Activated CD4-positive, alpha-beta T cell treated with anti-CD3 and anti-CD28 coated beads, Interleukin-2, Interleukin-6, amounts not matched to agents 100 ng/mL and 50 ng/mL, durations not matched to agents 16 hours and 8 hours (primary cell): ENCODE measurements around the gene APLNR.
"Not testable (repeated sequence)": the region's sequence is repeated elsewhere in the genome, so short reads cannot be mapped to it uniquely, and the experiment has no call there.

Experiments used
- DNase-seq: peaks from one replicate; pipeline ENCODE4 v3.0.0-alpha.2; 2020

The APLNR gene

DNA sequence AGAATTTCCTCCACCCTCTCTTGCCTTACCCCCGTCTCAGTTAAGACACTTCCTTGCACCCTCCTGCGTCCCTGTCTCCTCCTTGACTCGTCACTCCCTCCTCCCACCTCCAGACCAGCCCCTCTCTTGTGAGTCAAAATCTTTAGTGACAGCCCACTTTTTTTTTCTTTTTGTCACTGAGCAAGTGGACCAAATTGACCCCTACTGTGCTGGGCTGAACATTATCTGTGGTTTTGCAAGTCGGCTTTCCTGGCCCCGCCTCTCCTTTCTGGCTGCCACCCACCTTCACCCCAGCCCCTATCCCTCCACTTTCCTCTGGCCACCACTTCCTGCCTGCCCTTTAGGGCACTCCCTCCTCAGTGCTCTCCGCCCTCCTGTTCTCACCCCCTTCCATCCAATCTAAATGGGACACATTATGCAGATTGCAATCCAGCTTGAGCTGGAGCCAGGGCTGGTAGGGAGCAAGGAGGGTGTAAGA, at the start of gene APLNR:
Gene APLNR, minus strand, starts transcription at position 47 of the 478 bp plus-strand sequence. CDS start 246 bp downstream, outside the sequence.
- no peak for DNase-seq

DNA sequence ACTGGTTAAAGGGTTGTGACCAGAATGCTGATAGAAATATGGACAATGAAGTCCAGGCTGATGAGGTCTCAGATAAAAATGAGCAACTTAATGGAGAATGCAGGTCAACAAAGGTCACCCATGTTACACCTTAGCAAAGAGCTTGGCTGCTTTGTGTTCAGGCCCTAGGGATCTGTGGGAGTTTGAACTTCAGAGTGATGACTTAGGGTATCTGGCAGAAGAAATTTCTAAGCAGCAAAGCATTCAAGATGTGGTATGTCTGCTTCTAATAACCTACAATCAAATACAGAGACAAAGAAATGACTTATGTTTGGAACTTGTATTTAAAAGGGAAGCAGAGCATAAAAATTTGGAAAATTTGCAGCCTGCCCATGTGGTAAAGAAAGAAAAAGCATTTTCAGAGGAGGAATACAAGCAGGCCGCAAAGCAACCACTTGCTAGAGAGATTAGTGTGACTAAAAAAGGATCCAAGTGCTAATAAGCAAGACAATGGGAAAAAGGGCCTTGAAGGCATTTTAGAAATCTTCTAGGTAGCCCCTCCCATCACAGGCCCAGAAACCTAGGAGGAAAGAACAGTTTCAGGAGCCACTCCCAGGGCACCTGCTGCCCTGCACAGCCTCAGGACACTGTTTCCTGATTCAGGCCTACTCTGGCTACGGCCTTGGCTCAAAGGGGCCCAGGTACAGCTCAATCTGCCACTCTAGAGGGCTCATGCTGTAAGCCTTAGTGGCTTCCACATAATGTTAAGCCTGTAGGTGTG, 46.4 kb upstream of the APLNR start:
- no peak for DNase-seq

DNA sequence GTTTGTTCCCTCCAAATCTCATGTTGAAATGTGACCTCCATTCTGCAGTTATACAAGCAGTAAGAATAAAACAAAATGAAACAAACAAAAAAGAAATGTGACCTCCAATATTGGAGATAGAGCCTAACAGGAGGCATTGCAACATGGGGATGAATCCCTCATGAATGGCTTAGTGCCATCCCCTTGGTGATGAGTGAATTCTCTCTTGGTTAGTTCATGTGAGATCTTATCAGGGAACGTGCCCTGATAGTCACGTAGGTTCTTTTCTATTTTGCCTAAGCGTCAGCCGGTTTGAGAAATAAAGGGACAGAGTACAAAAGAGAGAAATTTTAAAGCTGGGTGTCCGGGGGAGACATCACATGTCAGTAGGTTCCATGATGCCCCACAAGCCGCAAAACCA, 44.5 kb upstream of the APLNR start:
- not testable (repeated sequence) for DNase-seq

DNA sequence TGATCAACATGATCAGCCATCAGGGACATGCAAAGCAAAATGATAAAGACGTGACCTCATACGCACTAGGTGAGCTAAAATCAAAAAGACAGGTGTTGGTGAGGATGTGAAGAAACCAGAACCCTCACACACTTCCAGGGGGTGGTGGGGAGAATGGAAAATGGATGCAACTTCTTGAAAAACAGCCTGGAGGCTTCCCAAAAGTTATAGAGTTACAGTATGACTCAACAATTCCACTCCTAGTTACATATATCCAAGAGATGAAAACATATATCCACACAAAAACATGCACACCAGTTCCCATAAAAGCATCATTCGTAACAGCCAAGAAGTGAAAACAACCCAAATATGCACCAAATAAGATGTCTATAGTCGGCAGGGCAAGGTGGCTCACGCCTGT, 42.1 kb upstream of the APLNR start:
- DNase-seq = no peak

DNA sequence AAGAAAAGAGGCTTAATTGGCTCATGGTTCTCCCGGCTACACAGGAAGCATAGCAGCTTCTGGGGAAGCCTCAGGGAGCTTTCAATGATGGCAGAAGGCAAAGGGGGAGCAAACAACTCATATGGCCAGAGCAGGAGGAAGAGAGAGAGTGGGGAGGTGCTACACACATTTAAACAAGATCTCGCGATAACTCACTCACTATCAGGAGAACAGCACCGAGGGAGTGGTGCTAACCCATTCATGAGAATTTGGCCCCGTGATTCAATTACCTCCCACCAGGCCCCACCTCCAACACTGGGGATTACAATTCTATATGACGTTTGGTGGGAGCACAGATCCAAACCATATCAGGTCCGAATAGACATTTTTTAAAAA, 41.7 kb upstream of the APLNR start:
- no peak for DNase-seq

DNA sequence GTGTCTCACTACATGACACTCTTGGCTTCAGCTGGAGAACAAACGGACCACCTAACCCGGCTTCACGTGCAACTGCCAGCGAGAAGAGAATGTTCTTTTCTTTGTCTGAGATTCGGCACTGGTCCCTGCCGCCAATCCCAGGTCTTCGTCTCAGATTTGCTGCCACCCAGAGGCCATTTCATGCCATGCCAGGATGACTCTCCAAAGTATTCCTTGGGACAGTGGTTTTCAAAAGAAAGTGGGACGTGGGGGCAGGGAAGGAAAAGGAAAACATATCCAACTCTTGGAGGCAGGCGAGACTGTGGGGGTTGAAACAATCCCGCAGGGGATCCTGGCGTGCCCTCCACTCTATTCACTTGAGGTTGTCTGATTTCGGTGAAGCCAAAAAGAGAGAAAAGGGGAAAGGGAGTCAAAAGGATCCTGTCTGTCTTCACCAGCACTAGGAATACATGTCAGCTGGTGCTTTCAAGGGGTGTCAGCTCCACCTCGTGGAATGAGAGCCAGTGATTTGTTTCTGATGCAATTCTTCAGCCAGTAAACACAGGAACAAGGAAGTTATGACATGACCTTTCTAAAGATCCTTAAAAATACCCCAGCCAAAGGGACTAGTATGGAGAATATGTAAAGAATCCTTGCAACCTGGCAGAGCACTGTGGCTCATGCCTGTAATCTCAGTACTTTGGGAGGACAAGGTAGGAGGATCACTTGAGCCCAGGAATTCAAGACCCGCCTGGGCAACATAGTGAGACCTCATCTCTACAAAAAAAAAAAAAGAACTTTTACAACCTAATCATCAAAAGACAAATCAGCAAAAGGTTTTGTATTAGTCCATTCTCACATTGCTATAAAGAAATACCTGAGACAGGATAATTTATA, 41.0 kb upstream of the APLNR start:
- peak; percentile 53 for DNase-seq

DNA sequence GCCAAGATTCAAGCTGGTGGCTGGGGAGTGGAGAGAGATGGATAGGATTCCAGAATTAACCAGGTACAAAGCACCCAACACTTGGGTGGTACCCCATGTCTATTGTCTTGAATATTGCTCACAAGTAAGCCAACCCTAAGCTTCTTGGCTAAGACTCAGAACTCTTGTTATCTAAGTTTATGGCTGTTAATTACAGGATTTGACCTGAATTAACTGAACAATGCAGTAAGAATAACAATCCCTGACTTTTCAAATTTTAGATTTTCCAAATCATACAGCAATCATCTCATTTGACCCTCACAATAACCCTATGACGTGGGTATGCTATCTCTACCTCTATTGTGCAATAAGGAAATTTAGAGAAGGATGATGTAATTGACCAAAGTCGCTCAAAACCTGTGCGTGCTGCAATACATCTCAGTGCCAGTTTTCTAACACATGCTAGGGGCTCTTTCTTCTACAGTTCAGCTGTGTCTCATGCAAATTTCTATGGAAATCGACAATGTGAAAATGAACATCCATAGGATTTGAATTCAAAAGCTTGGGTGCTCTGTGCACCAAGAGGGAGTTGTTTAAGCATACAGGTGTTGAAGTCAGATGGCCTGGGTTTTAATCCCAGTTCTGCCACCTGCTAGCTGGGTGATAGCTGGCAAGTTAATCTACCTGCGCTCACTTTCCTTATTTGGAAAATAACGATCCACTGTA, 40.1 kb upstream of the APLNR start:
- no peak for DNase-seq

DNA sequence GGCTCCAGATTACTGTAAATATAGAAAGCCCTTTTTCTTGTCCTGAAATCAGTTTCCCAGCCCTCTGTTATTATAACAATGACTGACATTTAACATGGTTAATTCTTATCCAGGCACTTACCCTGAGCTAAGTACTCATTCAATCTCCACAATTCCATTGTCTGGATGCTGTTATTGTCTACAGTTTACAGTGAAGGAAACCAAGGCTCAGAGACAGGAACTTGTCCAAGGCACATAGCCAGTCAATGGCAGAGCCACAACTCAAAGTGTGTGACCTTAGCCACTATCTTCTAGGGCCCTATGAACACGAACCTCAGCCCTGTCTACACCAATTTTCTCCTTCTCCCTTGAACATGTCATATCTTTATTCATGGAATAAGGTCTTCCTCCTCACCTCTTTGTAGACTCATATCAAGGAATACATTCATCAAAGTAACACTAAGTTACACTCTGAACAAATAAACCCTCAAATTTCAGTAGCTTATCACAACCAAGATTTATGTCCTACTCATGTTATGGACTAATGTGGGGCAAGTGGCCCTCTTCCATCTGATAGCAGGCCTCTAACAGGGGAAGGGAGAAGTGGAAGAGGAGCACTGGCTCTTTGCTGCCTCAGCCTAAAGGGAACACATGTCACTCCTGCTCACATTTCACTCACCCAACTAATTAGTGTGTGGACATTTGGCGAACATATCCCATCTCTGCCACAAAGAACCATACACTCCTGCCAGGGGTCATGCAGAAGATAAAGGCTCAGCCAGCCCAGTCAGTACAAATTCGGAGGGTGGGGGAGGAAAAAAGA, 39.3 kb upstream of the APLNR start:
- no peak for DNase-seq

DNA sequence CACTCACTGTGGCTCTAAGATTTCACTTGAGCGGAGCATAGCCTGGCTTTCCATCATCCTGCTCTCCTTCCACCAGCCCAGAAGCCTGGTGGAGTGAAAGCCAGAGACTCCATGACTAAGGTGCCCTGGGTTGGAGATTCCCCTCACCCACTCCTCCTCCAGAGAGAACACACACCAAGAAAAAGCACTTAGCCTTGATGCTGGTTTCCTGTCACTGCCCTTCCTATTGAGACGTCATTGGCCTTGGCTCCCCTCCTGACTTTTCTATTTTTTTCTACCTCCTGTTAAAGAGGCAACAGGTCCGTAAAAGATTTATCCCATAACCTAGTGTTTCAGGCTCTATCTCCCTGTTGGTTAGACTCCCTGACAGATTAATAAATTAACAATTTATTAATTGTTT, 38.5 kb upstream of the APLNR start:
- no peak for DNase-seq

DNA sequence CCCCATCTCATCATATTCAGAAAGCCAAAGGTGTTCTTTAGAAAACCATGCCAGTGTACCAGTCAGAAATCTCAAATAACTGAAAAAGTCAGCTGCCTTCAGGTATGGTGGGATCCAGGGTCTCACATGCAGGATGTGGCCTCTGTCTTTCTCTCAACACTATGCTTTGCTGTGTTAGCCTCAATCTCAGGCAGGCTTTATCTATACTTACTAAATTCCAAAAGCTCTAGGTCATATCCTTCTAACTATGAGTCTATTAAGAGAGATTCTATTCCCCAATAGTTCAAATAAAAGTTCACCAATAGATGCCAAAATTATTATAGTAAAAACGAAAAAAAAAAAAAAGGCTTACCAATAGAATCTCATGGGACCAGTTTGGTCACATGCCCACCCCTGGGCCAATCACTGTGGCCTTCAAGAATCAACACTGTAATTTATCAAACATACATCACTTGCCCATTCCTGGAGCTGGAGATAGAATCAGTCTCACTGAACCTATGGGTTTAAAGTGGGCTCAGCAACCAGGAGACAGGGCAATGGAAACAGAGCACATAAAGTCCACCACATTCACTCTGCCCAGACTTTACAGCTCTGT, 38.0 kb upstream of the APLNR start:
- DNase-seq = no peak

DNA sequence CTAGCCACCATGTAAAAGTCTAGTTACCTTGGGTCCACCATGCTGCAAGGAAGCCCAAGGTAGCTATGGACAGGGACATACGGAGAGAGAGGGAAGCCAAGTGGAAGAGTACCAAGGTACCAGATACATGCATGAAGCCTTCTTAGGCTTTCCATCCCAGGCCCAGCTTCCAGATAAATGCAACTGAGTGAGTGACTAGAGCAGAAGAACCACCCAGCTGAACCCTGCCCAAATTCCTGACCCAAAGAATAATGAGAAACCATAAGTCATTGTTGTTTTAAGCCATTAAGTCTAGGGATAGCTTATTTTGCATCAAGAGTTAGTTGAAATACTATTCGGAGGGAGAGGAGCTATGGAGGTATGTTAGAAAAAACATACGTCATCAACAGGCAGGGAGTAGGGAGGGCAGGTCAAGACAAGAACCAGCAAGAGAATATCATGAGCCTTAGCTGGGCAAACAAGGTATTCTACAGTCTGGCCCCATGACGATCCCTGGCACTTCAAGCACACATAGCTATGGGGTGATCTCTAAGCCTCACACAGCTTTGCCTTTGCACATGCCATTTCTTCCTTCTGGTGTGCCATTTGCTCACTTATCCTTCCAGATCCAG, 36.5 kb upstream of the APLNR start:
- no peak for DNase-seq

DNA sequence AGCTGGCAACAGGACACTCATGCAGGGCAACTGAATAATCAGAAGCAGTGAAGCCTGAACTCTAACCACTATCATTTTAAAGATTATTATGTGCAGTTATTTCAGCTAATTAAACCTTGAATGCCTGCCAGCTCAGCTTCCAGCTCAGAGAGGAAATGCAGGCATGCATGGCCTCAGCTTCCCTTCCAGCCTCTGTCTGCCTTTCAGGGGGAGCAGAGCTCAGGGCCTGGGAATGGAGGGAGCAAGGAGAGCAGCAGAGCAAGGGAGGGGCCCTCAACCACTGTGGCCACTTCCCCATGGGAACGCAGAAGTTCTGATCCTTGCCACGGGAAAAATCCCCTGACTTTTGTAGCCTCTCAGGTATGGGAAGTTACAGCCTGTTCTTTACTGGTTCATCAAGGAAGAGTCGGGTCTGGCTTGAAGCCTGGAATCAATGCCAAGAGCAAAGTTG, 32.5 kb upstream of the APLNR start:
- no peak for DNase-seq

DNA sequence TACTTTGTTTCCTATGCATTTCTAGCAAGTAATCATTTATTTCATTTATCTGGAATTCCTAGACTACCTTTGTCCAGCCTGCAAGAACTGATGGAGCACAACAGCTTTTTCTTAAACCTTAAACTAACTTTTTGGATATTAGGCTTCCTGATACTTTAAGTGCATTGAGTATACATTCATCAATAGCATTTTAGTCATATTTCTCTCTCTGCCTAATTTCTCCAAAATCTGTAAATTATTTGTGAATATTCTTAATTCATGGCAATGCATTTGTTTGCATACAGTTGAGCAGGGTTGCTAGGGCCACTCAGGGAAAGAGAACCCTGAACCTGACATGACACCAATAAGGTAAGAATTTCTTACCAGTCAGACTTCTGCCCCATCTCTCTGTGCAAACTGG, 29.1 kb upstream of the APLNR start:
- no peak for DNase-seq

DNA sequence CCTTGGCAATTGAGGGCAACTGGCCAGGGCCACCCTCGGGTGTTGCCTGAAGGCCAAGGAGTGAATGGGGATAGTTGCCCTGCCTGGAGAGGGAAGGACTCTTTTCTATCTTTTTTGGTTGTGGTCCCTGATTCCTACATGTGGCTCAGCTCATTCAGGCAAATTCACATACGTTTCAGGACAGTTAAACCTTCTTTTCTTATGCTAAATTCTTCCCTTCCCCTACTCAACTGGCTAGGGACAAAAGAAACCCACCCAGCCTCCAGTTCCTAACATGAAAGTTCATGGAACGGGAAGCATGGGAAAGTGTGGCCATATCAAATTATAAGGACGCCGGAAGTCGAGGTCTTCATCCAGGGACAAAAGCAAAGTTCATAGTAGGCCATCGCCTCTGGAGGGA, 26.3 kb upstream of the APLNR start:
- DNase-seq = no peak

DNA sequence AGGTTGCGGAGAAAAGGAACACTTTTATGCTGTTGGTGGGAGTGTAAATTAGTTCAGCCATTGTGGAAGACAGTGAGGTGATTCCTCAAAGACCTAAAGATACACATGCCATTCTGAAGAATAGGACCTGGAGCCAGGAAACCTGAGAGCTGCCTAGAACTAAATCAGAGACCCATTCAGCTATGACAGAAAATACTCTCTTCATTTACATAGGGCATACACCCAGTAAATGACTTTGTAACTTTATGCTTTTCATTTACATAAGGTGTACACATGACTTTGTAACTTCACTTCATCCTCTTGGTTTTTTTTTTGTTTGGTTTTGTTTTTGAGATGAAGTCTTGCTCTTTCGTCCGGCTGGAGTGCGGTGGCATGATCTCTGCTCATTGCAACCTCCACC, 25.1 kb upstream of the APLNR start:
- no peak for DNase-seq

DNA sequence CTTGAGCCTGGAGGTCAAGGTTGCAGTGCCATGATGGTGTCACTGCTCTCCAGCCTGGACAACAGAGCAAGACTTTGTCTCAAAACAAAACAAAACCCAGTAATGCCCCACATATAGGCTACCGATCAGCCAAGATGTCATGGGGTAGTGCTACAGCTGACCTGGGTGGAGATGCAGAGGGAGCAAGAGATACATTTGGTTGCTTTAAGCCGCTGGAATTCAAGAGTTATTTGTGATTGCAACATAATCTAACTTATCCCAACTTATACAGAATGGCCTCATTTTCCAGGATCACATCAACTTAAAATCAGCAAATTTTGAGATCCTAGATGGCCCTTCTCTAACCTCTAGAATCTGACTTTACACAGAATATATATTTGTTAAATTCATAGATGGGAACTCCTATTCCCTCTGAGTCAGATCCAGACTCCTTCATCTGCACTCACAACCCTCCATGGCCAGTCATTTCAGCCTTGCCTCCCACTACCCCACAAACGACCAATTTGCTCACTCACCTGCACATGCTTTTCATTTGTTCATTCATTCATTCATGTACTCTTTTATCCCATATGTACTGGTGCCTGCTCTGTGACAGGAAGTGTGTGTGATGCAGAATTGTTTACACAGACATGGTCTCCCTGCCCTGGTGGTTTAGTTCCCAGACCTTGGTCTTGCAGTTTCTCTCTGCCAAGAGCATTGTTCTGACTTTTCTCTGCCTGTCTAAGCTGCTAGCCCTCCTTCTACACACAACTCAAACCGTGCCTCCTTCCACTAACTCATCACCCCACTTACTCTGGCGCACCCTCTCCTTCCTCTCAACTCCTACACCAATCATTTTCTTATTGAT, 24.1 kb upstream of the APLNR start:
- DNase-seq = peak; percentile 2

DNA sequence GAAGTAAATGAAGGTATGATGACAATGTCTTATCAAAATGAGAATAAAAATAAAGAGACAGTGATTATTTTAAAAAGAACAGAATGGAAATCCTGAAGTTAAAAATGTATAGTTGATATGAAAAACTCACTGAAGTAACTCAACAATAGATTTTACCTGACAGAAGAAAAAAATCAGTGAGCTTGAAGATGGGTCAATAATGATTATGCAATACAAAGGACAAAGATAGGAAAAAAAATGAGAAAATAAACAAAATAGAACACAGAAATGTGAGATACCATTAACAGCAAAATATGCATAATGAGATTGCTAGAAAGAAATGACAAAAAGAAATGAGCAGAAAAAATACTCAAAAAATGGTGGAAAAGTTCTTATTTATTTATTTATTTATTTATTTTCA, 19.1 kb upstream of the APLNR start:
- no peak for DNase-seq

DNA sequence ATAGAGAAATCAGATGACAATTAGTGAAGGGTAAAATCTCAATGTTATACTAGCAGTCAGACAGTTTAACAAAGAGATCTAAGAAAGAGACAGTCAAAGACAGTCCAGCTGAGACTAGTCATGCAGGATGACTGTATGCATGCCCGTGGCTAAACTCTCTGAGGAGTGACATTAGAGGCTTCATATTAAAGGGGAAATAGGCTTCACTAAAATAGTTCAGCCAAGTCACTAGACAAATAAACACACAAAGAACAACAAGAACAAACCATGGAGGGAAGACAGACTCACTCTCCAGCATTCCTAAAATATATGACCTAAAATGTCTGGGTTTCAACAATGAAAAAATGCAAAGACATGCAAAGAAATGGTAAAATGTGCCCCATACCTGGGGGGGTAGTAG, 18.6 kb upstream of the APLNR start:
- no peak for DNase-seq

DNA sequence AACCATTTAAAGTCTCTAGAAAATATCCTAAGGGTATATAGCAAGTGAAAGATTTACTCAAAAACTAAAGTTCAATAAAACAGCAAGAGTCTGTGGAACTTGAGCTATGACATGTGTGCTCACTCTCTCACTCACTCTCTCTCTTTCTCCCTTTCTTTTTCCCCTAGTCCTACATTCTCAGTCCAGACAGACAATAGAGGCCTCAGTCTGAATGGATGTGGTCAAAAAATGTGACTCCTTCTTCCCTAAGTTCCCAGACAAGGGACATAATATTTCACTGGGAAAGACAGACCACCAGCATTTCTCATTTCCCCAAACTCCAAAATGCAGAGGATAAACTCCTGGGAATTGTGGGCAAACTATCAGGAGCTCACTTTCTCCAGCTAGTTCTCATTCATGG, 17.6 kb upstream of the APLNR start:
- DNase-seq = no peak

DNA sequence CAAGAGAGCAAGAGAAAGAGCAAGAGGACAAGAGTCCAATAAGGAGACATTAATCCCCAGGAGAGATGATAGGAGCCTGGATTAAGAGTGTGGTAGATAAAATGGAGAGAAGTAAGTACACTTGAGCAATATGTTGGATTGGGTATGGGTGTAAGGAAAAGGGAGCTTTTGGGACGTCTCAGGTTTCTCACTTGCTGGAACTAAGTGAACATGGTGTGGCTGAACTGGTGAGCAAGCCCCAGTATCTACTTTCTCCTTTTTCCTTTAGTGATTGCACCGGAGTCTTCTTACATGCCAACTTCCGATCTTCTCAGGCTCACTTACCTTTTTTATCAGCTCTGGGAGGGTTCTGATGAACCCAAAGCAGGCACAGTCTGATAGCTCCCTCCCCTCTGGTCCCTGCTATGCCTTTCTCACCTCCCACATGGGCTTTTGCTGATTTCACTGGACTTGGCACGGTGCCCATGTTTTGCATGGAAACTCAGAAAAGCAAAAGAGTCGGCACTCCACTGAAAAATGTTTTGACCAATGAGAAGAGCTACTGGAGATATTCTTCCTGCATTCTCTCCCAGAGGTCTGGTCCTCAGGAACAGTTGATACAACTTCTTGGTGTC, 14.5 kb upstream of the APLNR start:
- DNase-seq = no peak
